ENCODE measurements around the gene FXN. TPM values are rescaled to one million over a fixed set of nuclear protein-coding genes. Genes with fewer than 3 reads are reported as not detected.

The FXN gene
- total and polyA plus RNA-seq, 2 donors (not counting 1 experiment from before 2014, with no cell fraction given), result 8.8 to 9.6 TPM

DNA sequence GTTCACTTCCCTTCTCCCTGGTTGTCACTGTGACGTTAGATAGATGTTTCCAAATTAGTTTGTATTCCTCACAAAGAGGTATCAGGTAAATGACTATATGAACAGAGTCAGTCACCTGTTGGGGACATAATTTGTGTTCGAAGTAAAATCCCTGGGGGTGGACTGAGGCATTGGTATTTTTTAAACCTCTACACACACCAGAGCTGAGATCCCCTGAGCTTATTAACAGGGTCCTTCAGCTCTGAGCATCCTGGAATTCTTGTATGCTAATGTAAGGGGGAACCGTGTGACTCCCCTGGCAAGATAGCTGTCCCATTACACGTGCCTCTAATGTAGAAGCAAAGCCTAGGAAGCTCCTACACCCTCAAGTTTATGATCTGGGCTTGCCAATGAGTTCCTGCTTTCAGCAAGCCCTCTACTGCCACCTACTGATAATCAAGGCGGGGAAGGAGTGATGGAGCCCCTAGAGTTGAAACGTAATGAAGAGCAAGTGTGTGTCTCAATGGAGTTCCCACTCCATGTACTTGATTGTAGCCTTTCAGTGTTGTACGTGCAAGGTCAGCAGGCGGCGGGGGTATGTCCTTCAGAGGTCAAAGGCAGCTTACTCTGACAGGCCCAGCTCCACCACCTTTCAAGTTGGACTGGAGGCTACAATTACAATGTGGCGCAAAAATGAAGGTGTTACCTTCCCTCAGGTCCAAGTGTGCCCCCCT lies 36.0 kb upstream of the FXN start:
- Histone ChIP-seq H3K4me2 (replicated peaks; ENCODE audit: low read depth, low read length, poor library complexity, severe bottlenecking) (no peak overlapping the region), H3K9ac (ENCODE audit: low read length) (no peak overlapping the region), H3K27me3 (replicated peaks in 1 of 4; ENCODE audit: control extremely low read depth in 1 of 4, control insufficient read depth in 3 of 4, insufficient read depth in 4 of 4, low read length in 3 of 4) (no peaks in the 10 kb centered on the region), H4K20me1 (ENCODE audit: control insufficient read depth, insufficient read depth, low read length, poor library complexity, severe bottlenecking) (peaks cover 4% of the 10 kb centered on the region), H3K36me3 (replicated peaks in 1 of 2; ENCODE audit: control extremely low read depth in 1 of 2, control insufficient read depth in 1 of 2, extremely low read depth in 1 of 2, insufficient read depth in 2 of 2, low read length in 1 of 2) (peaks cover 0 to 4% of the 10 kb centered on the region in 2 experiments), H3K27ac (ENCODE audit: low read length in 2 of 2) (no peak overlapping the region), H3K4me1 (ENCODE audit: control insufficient read depth in 2 of 2, insufficient read depth in 2 of 2, low read length in 2 of 2) (peaks cover 0 to 7% of the 10 kb centered on the region in 2 donors), H2AFZ (ENCODE audit: insufficient read depth, low read depth, low read length, poor library complexity, severe bottlenecking) (no peak overlapping the region), H3K9me3 (ENCODE audit: control extremely low read depth in 1 of 3, control insufficient read depth in 2 of 3, insufficient read depth in 1 of 3, low read length in 2 of 3) (no peaks in the 10 kb centered on the region), H3K4me3 (ENCODE audit: control extremely low read depth in 1 of 5, extremely low read depth in 1 of 5, insufficient read depth in 1 of 5, low read depth in 2 of 5, low read length in 4 of 5) (no peak overlapping the region), H3K79me2 (ENCODE audit: control insufficient read depth, insufficient read depth, low read length) (no peaks in the 10 kb centered on the region)
- Mint-ChIP-seq H3K4me3 (no peak overlapping the region), H3K27me3 (no peaks in the 10 kb centered on the region), H3K4me1 (peaks cover 21% of the 10 kb centered on the region), H3K9me3 (ENCODE audit: insufficient read depth) (no peaks in the 10 kb centered on the region), H3K27ac (peak overlapping the region; percentile 16)
- DNase-seq (peak; percentile 74), ATAC-seq (ENCODE audit: low read depth) (peak; percentile 92)
- intact Hi-C loops (cut with micrococcal nuclease), result loop anchor here (1.0 to 10.0 kb wide), 4 partner anchors 292 to 495 kb away; partner anchors contain the start of gene PIP5K1B
- TF ChIP-seq, protein P1, sequence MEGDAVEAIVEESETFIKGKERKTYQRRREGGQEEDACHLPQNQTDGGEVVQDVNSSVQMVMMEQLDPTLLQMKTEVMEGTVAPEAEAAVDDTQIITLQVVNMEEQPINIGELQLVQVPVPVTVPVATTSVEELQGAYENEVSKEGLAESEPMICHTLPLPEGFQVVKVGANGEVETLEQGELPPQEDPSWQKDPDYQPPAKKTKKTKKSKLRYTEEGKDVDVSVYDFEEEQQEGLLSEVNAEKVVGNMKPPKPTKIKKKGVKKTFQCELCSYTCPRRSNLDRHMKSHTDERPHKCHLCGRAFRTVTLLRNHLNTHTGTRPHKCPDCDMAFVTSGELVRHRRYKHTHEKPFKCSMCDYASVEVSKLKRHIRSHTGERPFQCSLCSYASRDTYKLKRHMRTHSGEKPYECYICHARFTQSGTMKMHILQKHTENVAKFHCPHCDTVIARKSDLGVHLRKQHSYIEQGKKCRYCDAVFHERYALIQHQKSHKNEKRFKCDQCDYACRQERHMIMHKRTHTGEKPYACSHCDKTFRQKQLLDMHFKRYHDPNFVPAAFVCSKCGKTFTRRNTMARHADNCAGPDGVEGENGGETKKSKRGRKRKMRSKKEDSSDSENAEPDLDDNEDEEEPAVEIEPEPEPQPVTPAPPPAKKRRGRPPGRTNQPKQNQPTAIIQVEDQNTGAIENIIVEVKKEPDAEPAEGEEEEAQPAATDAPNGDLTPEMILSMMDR (IDR thresholded peaks at IDR 0.05), result peak; percentile 82
- TF ChIP-seq EZH2 (IDR thresholded peaks at IDR 0.05; ENCODE audit: borderline replicate concordance, insufficient read depth, low read depth, low read length, poor library complexity, severe bottlenecking), result no peak
- WGBS (ENCODE audit: insufficient coverage), result 43% methylated on average over 6 of the region's 10 CpGs
- ChIA-PET POLR2A (no interaction called here), CTCF (interaction anchor here (0.6 to 4.7 kb wide), 51 partner anchors 8 to 657 kb away, joined by 3 to 26 read pairs (median 4); partner anchors contain the start of genes FXN and PIP5K1B)

DNA sequence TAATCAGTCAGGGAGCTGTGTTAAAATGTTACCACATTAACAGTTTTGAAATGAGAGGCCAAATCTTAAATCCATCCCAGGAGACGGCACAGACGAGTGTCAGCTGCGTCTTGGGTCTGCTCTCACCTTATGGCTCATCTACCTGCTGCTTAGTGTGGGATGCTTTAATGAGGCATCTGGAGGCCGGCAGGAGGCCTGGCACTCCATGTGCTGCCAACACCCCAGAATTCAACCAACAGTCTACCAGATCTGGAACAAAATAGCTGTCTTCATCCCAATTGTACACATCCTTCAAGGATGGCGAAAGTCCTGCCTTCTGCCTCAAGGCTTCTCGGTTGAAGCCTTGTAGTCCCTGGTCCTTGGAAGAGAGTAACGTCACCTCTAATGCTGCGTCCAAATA lies 33.6 kb upstream of the FXN start:
- 87% methylated on average over 3 of the region's 8 CpGs for whole genome bisulfite sequencing (ENCODE audit: insufficient coverage)
- POLR2A ChIA-PET, result no interaction called here
- H3K9ac ChIP-seq (ENCODE audit: low read length), result no peak overlapping the region

More for the DNA sequence above, 33.6 kb upstream of the FXN start:
- no peak overlapping the region for H3K27ac Mint-ChIP-seq
- TF ChIP-seq, protein P1 (IDR thresholded peaks at IDR 0.05), result no peak
- TF ChIP-seq EZH2 (IDR thresholded peaks at IDR 0.05; ENCODE audit: borderline replicate concordance, insufficient read depth, low read depth, low read length, poor library complexity, severe bottlenecking), result no peak
- no peaks in the 10 kb centered on the region for H3K9me3 Mint-ChIP-seq (ENCODE audit: insufficient read depth)
- CTCF ChIA-PET, result interaction anchor here (1.4 to 1.5 kb wide), 2 partner anchors 316 to 440 kb away, joined by 3 to 4 read pairs; no protein-coding TSS in a partner anchor
- Histone ChIP-seq H4K20me1 (ENCODE audit: control insufficient read depth, insufficient read depth, low read length, poor library complexity, severe bottlenecking) (peaks cover 4% of the 10 kb centered on the region), H3K79me2 (ENCODE audit: control insufficient read depth, insufficient read depth, low read length) (no peaks in the 10 kb centered on the region), H3K27ac (ENCODE audit: low read length in 2 of 2) (no peak overlapping the region), H3K4me1 (ENCODE audit: control insufficient read depth in 2 of 2, insufficient read depth in 2 of 2, low read length in 2 of 2) (no peaks in the 10 kb centered on the region), H3K4me3 (ENCODE audit: control extremely low read depth in 1 of 5, extremely low read depth in 1 of 5, insufficient read depth in 1 of 5, low read depth in 2 of 5, low read length in 4 of 5) (no peak overlapping the region), H3K27me3 (replicated peaks in 1 of 4; ENCODE audit: control extremely low read depth in 1 of 4, control insufficient read depth in 3 of 4, insufficient read depth in 4 of 4, low read length in 3 of 4) (no peaks in the 10 kb centered on the region), H3K9me3 (ENCODE audit: control extremely low read depth in 1 of 3, control insufficient read depth in 2 of 3, insufficient read depth in 1 of 3, low read length in 2 of 3) (no peaks in the 10 kb centered on the region), H3K36me3 (replicated peaks in 1 of 2; ENCODE audit: control extremely low read depth in 1 of 2, control insufficient read depth in 1 of 2, extremely low read depth in 1 of 2, insufficient read depth in 2 of 2, low read length in 1 of 2) (peaks cover 0 to 4% of the 10 kb centered on the region in 2 experiments), H2AFZ (ENCODE audit: insufficient read depth, low read depth, low read length, poor library complexity, severe bottlenecking) (no peak overlapping the region), H3K4me2 (replicated peaks; ENCODE audit: low read depth, low read length, poor library complexity, severe bottlenecking) (no peak overlapping the region)
- ATAC-seq (ENCODE audit: low read depth), result no peak
- no peak overlapping the region for H3K4me3 Mint-ChIP-seq
- DNase-seq, result no peak
- intact Hi-C loops (cut with micrococcal nuclease), result no loop called here
- H3K27me3 Mint-ChIP-seq, result no peaks in the 10 kb centered on the region
- H3K4me1 Mint-ChIP-seq, result peaks cover 8% of the 10 kb centered on the region

All from B cell (primary cell).